K562 (cell line): Measurements from ENCODE around the gene MEOX1. TPM values are rescaled to one million over a fixed set of nuclear protein-coding genes. Genes with fewer than 3 reads are reported as not detected.

Source experiments
- ATAC-seq: fragments of 200-7000 bp; cut with Tn5 transposase; 3 replicates; pipeline ENCODE4 v1.9.1; 2020; ENCODE audit warnings: moderate library complexity
- BruUV-seq: library from RNA; stranded (reverse); fragments of 400-500 nt; replicated peaks from 2 replicates; lab custom pipeline; 2021; lab: Mats Ljungman, UMichigan
- CTCF ChIA-PET: fragments of 300-600 bp; formaldehyde crosslinking; extraction: SDS; loops from one replicate; lab custom pipeline; 2021; ENCODE audit warnings: low intra/inter-chr PET ratio; lab: Yijun Ruan, JAX
- POLR2A ChIA-PET: fragments of 300-600, 350-650 bp; sonication (Branson Sonifier 250); formaldehyde crosslinking; extraction: SDS; loops from one replicate; lab custom pipeline; 2021; ENCODE audit warnings: antibody characterized with exemption, inconsistent platforms; lab: Yijun Ruan, JAX
- DNase-seq, 4 experiments: peaks; one replicate each; pipeline versions ENCODE4 v3.0.0 to v3.0.0-alpha.2; 2011 to 2018; ENCODE audit warnings: low spot score in 3 of 4, mixed read lengths in 3 of 4; ENCODE audit errors: extremely low read depth in 1 of 4
- FAIRE-seq: peaks from 2 replicates; lab custom pipeline; 2011; peaks lifted over from hg19 to GRCh38; lab: Jason Lieb, UNC
- H2AFZ ChIP-seq: 2 replicates; pipeline ENCODE4 v1.6.0; 2011; ENCODE audit warnings: low read depth, low read length, control low read depth, inconsistent platforms
- H3K27ac ChIP-seq: fragments of 200-600 bp; 3 replicates; pipeline ENCODE4 v1.8.0; 2011; ENCODE audit warnings: low read depth, mild to moderate bottlenecking, control low read depth, inconsistent platforms, low read length, moderate library complexity, mixed read lengths; ENCODE audit errors: extremely low read depth
- H3K27me3 ChIP-seq, 2 experiments: fragments of 300-600 bp in 1 of 2; 2 replicates in 1 of 2; 3 replicates in 1 of 2; pipeline versions ENCODE4 v1.6.0 to v1.8.0; 2011; ENCODE audit warnings: inconsistent platforms in 2 of 2, low read length in 2 of 2, mild to moderate bottlenecking in 1 of 2, mixed read lengths in 1 of 2, moderate library complexity in 1 of 2; ENCODE audit not compliant: control insufficient read depth in 2 of 2, insufficient read depth in 2 of 2
- H3K36me3 ChIP-seq: fragments of 300-600 bp; 3 replicates; pipeline ENCODE4 v1.8.0; 2011; ENCODE audit warnings: mild to moderate bottlenecking, low read length, inconsistent platforms; ENCODE audit not compliant: control insufficient read depth, insufficient read depth
- H3K4me1 ChIP-seq, 2 experiments: fragments of 200-600 bp in 1 of 2; replicated peaks in 1 of 2; 2 replicates in 1 of 2; 3 replicates in 1 of 2; pipeline versions ENCODE4 v1.5.1 to v1.8.0; 2011; ENCODE audit warnings: inconsistent platforms in 2 of 2, low read length in 2 of 2, mild to moderate bottlenecking in 1 of 2, mixed read lengths in 1 of 2, moderate library complexity in 1 of 2; ENCODE audit not compliant: control insufficient read depth in 2 of 2, insufficient read depth in 2 of 2
- H3K4me2 ChIP-seq: 2 replicates; pipeline ENCODE4 v1.6.1; 2011; ENCODE audit warnings: low read length, control low read depth, inconsistent platforms, mixed read lengths; ENCODE audit not compliant: insufficient read depth
- H3K4me3 ChIP-seq: fragments of 200-600 bp; sonication (generic), shearing (Covaris generic); 2 replicates; pipeline ENCODE4 v1.5.1; 2016; ENCODE audit warnings: control low read depth, inconsistent platforms
- H3K79me2 ChIP-seq: fragments of 200-600 bp; 3 replicates; pipeline ENCODE4 v1.8.0; 2011; ENCODE audit warnings: low read length, inconsistent platforms; ENCODE audit not compliant: control insufficient read depth, insufficient read depth
- H3K9ac ChIP-seq, 2 experiments: 2 replicates each; pipeline versions ENCODE4 v1.6.0 to v1.6.1; 2011; ENCODE audit warnings: low read depth in 2 of 2, low read length in 2 of 2, control low read depth in 1 of 2, inconsistent platforms in 1 of 2, mild to moderate bottlenecking in 1 of 2, mixed read lengths in 1 of 2; ENCODE audit not compliant: insufficient read depth in 1 of 2
- H3K9me1 ChIP-seq: one replicate; pipeline ENCODE4 v1.6.0; 2011; ENCODE audit warnings: inconsistent platforms, mild to moderate bottlenecking, low read length, moderate library complexity; ENCODE audit not compliant: control insufficient read depth, insufficient read depth
- H3K9me3 ChIP-seq: replicated peaks from 2 replicates; pipeline ENCODE4 v1.5.1; 2011; ENCODE audit warnings: low read depth, low read length, inconsistent platforms; ENCODE audit not compliant: control insufficient read depth, insufficient read depth
- H4K20me1 ChIP-seq: replicated peaks from 2 replicates; pipeline ENCODE4 v1.6.1; 2011; ENCODE audit warnings: low read length, inconsistent platforms, mixed read lengths; ENCODE audit not compliant: control insufficient read depth, insufficient read depth
- FOXA3 ChIP-seq, 2 experiments: fragments of 450-650 bp in 1 of 2; sonication (generic) in 1 of 2; formaldehyde crosslinking; IDR thresholded peaks in 1 of 2; conservative IDR thresholded peaks in 1 of 2; 2 replicates each; pipeline versions ENCODE4 v1.4.0 to v1.8.0; 2020 to 2022; ENCODE audit warnings: mild to moderate bottlenecking in 2 of 2, missing genetic modification reagents in 1 of 2
- NCOA1 ChIP-seq: fragments of 450-650 bp; IDR thresholded peaks from 2 replicates; pipeline ENCODE4 v1.6.1; 2016; ENCODE audit warnings: low read depth
- RBM25 ChIP-seq: fragments of 200-400 bp; formaldehyde crosslinking; IDR thresholded peaks from 2 replicates; pipeline ENCODE4 v1.6.1; 2018; ENCODE audit warnings: low read length, low read depth, moderate library complexity; ENCODE audit not compliant: severe bottlenecking
- SIRT6 ChIP-seq: IDR thresholded peaks from one replicate; pipeline ENCODE4 v1.6.1; 2012; ENCODE audit warnings: low read depth, mild to moderate bottlenecking, control low read depth, inconsistent platforms, low read length, moderate library complexity
- ZNF699 ChIP-seq: fragments of 250-450 bp; sonication (Bioruptor Pico); IDR thresholded peaks from 2 replicates; pipeline ENCODE4 v1.8.0; 2021; ENCODE audit warnings: mild to moderate bottlenecking, moderate library complexity; ENCODE audit not compliant: insufficient replicate concordance
- WGBS: fragments of 100-300 bp; shearing (Covaris generic); methylation state at CpG from one replicate; pipeline ENCODE4 v1.1.6; 2016; ENCODE audit warnings: low coverage, mixed read lengths; ENCODE audit not compliant: insufficient coverage; ENCODE audit errors: missing lambda C conversion rate; 5-methylcytosine and 5-hydroxymethylcytosine counted together
- in situ Hi-C: fragments of 300-500 bp; cut with MboI; formaldehyde crosslinking; loops from 4 replicates; pipeline ENCODE4 v1.15.0; 2018; ENCODE audit warnings: inconsistent platforms, mixed read lengths
- intact Hi-C: fragments of 100-400 bp; cut with micrococcal nuclease; formaldehyde crosslinking; loops from 2 replicates; pipeline ENCODE4 v1.14.2; 2022
- polyA plus RNA-seq, 8 experiments: library from polyadenylated mRNA; depleted of rRNA in 4 of 8; stranded (reverse) in 5 of 8; unstranded in 3 of 8; fragments of >200 nt; fragmentation: Nextera tagmentation in 2 of 8; fragmentation: Illumina TruSeq in 1 of 8; extraction: Ambion mirVana in 2 of 8; extraction: Trizol in 1 of 8; gene quantifications; 2 replicates each; pipeline versions ENCODE4 v1.2.1 to v1.2.3, GENCODE V29; 2011 to 2014; ENCODE audit warnings: inconsistent platforms in 1 of 8, missing spikeins in 1 of 8
- total RNA-seq, 7 experiments: library from RNA; depleted of rRNA in 6 of 7; stranded (reverse); fragments of >200 nt in 6 of 7; fragmentation: Illumina TruSeq in 2 of 7; extraction: Trizol in 2 of 7; gene quantifications; 2 replicates each; pipeline versions ENCODE4 v1.2.1 to v1.2.3, GENCODE V29; 2011 to 2021; ENCODE audit warnings: low replicate concordance in 1 of 7
- TF ChIP-seq, protein P1 (sequence below): fragments of 450-650 bp; IDR thresholded peaks from 2 replicates; pipeline ENCODE4 v1.7.0; 2016; ENCODE audit warnings: borderline replicate concordance
- TF ChIP-seq, protein P2 (sequence below): fragments of 450-650 bp; IDR thresholded peaks from 2 replicates; pipeline ENCODE4 v1.7.1; 2018; ENCODE audit warnings: mild to moderate bottlenecking, low read depth; ENCODE audit not compliant: partially characterized antibody

MEOX1 gene
- total and polyA plus RNA-seq, 9 of the 15 experiments (the other 6 are each of a cell fraction or from before 2014, with no cell fraction given) = not detected

DNA sequence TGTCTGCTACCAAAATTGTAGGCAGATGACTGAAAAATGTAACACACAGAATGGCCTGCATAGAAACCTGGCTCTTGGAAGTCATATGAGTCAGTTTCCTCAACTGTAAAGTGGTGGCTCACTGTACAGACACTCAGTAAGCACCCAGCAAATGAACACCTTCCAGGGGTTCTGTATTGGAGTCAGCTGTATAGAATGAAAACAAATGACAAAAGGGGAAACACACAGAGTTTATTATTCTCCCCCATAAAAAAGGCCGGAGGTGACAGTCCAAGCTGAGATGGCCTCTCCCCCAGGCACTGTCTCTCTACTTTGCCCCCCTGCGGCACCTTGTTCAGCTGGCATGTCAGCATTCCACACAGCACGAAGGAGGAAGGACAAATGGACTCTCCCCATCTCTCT is 6.2 kb upstream of the MEOX1 start:
- Histone ChIP-seq H3K4me1 (no peaks in the 10 kb centered on the region), H3K27me3 (peaks cover 16 to 60% of the 10 kb centered on the region in 2 experiments; a peak in 4 of 5 replicates), H3K9me1 (peaks cover 3% of the 10 kb centered on the region), H3K4me2 (no peak overlapping the region), H3K9me3 (no peaks in the 10 kb centered on the region), H4K20me1 (no peaks in the 10 kb centered on the region), H3K79me2 (no peaks in the 10 kb centered on the region), H2AFZ (no peak overlapping the region), H3K36me3 (no peaks in the 10 kb centered on the region), H3K4me3 (no peak overlapping the region), H3K27ac (no peak overlapping the region), H3K9ac (no peak overlapping the region)
- in situ Hi-C loops (no loop called here), intact Hi-C loops (no loop called here)
- POLR2A ChIA-PET = interaction anchor here (0.9 kb wide), 1 partner anchor 300 kb away, joined by 4 read pairs; no protein-coding TSS in a partner anchor
- ATAC-seq = no peak
- no TSS peak for BruUV-seq
- no peak for DNase-seq
- no peak for FAIRE-seq
- WGBS = 20% methylated on average over 3 of the region's 3 CpGs
- CTCF ChIA-PET = no interaction called here
- no peak for TF ChIP-seq NCOA1
- no peak for TF ChIP-seq SIRT6
- TF ChIP-seq, protein P1, sequence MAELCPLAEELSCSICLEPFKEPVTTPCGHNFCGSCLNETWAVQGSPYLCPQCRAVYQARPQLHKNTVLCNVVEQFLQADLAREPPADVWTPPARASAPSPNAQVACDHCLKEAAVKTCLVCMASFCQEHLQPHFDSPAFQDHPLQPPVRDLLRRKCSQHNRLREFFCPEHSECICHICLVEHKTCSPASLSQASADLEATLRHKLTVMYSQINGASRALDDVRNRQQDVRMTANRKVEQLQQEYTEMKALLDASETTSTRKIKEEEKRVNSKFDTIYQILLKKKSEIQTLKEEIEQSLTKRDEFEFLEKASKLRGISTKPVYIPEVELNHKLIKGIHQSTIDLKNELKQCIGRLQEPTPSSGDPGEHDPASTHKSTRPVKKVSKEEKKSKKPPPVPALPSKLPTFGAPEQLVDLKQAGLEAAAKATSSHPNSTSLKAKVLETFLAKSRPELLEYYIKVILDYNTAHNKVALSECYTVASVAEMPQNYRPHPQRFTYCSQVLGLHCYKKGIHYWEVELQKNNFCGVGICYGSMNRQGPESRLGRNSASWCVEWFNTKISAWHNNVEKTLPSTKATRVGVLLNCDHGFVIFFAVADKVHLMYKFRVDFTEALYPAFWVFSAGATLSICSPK = no peak
- TF ChIP-seq RBM25 = no peak
- TF ChIP-seq, protein P2, sequence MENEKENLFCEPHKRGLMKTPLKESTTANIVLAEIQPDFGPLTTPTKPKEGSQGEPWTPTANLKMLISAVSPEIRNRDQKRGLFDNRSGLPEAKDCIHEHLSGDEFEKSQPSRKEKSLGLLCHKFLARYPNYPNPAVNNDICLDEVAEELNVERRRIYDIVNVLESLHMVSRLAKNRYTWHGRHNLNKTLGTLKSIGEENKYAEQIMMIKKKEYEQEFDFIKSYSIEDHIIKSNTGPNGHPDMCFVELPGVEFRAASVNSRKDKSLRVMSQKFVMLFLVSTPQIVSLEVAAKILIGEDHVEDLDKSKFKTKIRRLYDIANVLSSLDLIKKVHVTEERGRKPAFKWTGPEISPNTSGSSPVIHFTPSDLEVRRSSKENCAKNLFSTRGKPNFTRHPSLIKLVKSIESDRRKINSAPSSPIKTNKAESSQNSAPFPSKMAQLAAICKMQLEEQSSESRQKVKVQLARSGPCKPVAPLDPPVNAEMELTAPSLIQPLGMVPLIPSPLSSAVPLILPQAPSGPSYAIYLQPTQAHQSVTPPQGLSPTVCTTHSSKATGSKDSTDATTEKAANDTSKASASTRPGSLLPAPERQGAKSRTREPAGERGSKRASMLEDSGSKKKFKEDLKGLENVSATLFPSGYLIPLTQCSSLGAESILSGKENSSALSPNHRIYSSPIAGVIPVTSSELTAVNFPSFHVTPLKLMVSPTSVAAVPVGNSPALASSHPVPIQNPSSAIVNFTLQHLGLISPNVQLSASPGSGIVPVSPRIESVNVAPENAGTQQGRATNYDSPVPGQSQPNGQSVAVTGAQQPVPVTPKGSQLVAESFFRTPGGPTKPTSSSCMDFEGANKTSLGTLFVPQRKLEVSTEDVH = no peak
- TF ChIP-seq ZNF699 = no peak
- no peak for TF ChIP-seq FOXA3 (CRISPR knock-in tag; conservative IDR thresholded peaks at IDR 0.05 in 1 of 2, IDR thresholded peaks at IDR 0.05 in 1 of 2)
